Measurements from ENCODE around the gene CDKL1.
"Not testable (repeated sequence)": the region's sequence is repeated elsewhere in the genome, so short reads cannot be mapped to it uniquely, and the experiment has no call there.

CDKL1 gene

GRCh38 chr14:50387548-50387947 lies 9.1 kb downstream of the CDKL1 start:
- DNase-seq, result no peak

GRCh38 chr14:50383618-50384225 lies 13.0 kb downstream of the CDKL1 start:
- no peak for DNase-seq

- no peak for DNase-seq
Observed at GRCh38 chr14:50381823-50382287, 14.8 kb downstream of the CDKL1 start.

- DNase-seq, result no peak
Observed at GRCh38 chr14:50381008-50381407, 15.7 kb downstream of the CDKL1 start.

GRCh38 chr14:50380455-50380854 lies 16.2 kb downstream of the CDKL1 start:
- no peak for DNase-seq

GRCh38 chr14:50379563-50379962 lies 17.1 kb downstream of the CDKL1 start:
- no peak for DNase-seq

GRCh38 chr14:50377550-50378085 lies 19.1 kb downstream of the CDKL1 start:
- DNase-seq, result no peak

- no peak for DNase-seq
Observed at GRCh38 chr14:50375760-50376159, 20.9 kb downstream of the CDKL1 start.

- no peak for DNase-seq
Observed at GRCh38 chr14:50373959-50374358, 22.7 kb downstream of the CDKL1 start.

- no peak for DNase-seq
Observed at GRCh38 chr14:50371546-50371945, 25.1 kb downstream of the CDKL1 start.

GRCh38 chr14:50366589-50366988 lies 30.1 kb downstream of the CDKL1 start:
- no peak for DNase-seq

GRCh38 chr14:50366115-50366514 lies 30.6 kb downstream of the CDKL1 start:
- DNase-seq, result no peak

- DNase-seq, result not testable (repeated sequence)
Observed at GRCh38 chr14:50365572-50365971, 31.1 kb downstream of the CDKL1 start.

GRCh38 chr14:50364792-50365191 lies 31.9 kb downstream of the CDKL1 start:
- no peak for DNase-seq

GRCh38 chr14:50363714-50364111 lies 33.0 kb downstream of the CDKL1 start:
- no peak for DNase-seq

- DNase-seq, result no peak
Observed at GRCh38 chr14:50362764-50363713, 33.6 kb downstream of the CDKL1 start.

GRCh38 chr14:50361473-50362403 lies 34.9 kb downstream of the CDKL1 start:
- not testable (repeated sequence) for DNase-seq

- DNase-seq, result no peak
Observed at GRCh38 chr14:50360851-50361250, 35.8 kb downstream of the CDKL1 start.

GRCh38 chr14:50360093-50360492 lies 36.6 kb downstream of the CDKL1 start:
- no peak for DNase-seq

GRCh38 chr14:50359631-50360030 lies 37.0 kb downstream of the CDKL1 start:
- no peak for DNase-seq

- no peak for DNase-seq
Observed at GRCh38 chr14:50357753-50358395, 38.8 kb downstream of the CDKL1 start.

- DNase-seq, result no peak
Observed at GRCh38 chr14:50357124-50357523, 39.6 kb downstream of the CDKL1 start.
